ENCODE data around the gene CLPX.

CLPX gene

DNA sequence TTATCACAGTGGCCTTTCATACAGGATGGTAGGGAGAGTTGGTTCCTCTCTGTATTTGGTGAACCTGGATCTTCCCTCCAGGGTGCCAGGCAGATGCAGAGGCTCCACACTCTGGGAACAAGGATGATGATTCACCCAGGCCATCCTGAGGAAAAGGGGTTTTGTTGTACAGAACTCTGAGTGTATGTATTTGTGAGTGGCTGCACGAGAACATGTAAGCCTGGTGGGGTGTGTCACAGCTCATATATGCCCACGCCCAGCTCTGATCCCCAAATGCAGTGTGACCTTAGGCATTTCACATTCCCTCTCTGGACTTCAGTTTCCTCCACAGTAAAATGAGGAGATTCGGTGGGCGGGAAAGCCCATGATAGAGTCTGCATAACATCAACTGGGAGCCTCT lies 37.7 kb upstream of the CLPX start:
- Histone ChIP-seq H3K27me3 (ENCODE audit: insufficient read depth, low read length, poor library complexity, severe bottlenecking) (no peaks in the 10 kb centered on the region), H3K9me2 (replicated peaks; ENCODE audit: low read depth, low read length) (no peaks in the 10 kb centered on the region), H3K79me2 (ENCODE audit: insufficient read depth, low read length) (no peaks in the 10 kb centered on the region), H3K4me2 (ENCODE audit: low read depth, low read length, poor library complexity, severe bottlenecking) (no peak overlapping the region), H2AFZ (ENCODE audit: low read length) (no peak overlapping the region), H3K4me3 (ENCODE audit: low read length, poor library complexity, severe bottlenecking) (no peak overlapping the region), H4K20me1 (ENCODE audit: insufficient read depth, low read length, poor library complexity, severe bottlenecking) (no peaks in the 10 kb centered on the region), H3K9me3 (ENCODE audit: insufficient read depth, low read depth, low read length) (no peaks in the 10 kb centered on the region), H3F3A (ENCODE audit: low read depth) (no peaks in the 10 kb centered on the region), H3K36me3 (ENCODE audit: insufficient read depth, low read length) (no peaks in the 10 kb centered on the region), H3K9ac (ENCODE audit: low read depth, low read length, poor library complexity, severe bottlenecking) (no peak overlapping the region), H3K4me1 (ENCODE audit: insufficient read depth, low read length, poor library complexity, severe bottlenecking) (no peaks in the 10 kb centered on the region)
- TF ChIP-seq, protein P1, sequence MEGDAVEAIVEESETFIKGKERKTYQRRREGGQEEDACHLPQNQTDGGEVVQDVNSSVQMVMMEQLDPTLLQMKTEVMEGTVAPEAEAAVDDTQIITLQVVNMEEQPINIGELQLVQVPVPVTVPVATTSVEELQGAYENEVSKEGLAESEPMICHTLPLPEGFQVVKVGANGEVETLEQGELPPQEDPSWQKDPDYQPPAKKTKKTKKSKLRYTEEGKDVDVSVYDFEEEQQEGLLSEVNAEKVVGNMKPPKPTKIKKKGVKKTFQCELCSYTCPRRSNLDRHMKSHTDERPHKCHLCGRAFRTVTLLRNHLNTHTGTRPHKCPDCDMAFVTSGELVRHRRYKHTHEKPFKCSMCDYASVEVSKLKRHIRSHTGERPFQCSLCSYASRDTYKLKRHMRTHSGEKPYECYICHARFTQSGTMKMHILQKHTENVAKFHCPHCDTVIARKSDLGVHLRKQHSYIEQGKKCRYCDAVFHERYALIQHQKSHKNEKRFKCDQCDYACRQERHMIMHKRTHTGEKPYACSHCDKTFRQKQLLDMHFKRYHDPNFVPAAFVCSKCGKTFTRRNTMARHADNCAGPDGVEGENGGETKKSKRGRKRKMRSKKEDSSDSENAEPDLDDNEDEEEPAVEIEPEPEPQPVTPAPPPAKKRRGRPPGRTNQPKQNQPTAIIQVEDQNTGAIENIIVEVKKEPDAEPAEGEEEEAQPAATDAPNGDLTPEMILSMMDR (conservative IDR thresholded peaks at IDR 0.05; ENCODE audit: low read length): no peak
- no peak for TF ChIP-seq EZH2phosphoT487 (IDR thresholded peaks at IDR 0.05; ENCODE audit: borderline replicate concordance)

DNA sequence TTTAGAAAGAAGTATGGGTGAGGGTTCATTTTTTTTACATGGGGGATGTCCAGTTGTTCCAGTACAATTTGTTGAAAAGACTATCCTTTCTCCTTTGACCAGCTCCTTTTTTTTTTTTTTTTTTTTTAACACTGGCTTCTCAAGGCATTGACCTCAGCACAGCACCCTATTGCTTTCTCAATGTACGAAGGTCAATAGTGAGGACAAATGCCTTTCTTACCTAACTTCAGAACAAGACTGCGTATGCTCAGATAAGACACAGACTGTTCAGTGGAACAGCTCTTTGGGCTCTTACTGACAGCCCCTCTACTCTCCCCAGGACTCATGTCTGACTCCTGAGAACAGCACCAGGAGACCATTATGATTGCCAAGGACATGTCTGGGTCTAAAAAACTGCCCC lies 36.6 kb upstream of the CLPX start:
- no peak overlapping the region for H3K4me2 ChIP-seq (ENCODE audit: low read depth, low read length, poor library complexity, severe bottlenecking)
- H3K4me3 ChIP-seq (ENCODE audit: low read length, poor library complexity, severe bottlenecking): no peak overlapping the region
- H2AFZ ChIP-seq (ENCODE audit: low read length): no peak overlapping the region
- no peak for TF ChIP-seq EZH2phosphoT487 (IDR thresholded peaks at IDR 0.05; ENCODE audit: borderline replicate concordance)
- TF ChIP-seq, protein P1 (conservative IDR thresholded peaks at IDR 0.05; ENCODE audit: low read length): no peak
- no peaks in the 10 kb centered on the region for H3K36me3 ChIP-seq (ENCODE audit: insufficient read depth, low read length)
- no peaks in the 10 kb centered on the region for H3K4me1 ChIP-seq (ENCODE audit: insufficient read depth, low read length, poor library complexity, severe bottlenecking)
- H3K27me3 ChIP-seq (ENCODE audit: insufficient read depth, low read length, poor library complexity, severe bottlenecking): no peaks in the 10 kb centered on the region
- H3K9me2 ChIP-seq (replicated peaks; ENCODE audit: low read depth, low read length): no peaks in the 10 kb centered on the region
- H3K9ac ChIP-seq (ENCODE audit: low read depth, low read length, poor library complexity, severe bottlenecking): no peak overlapping the region
- no peaks in the 10 kb centered on the region for H3K9me3 ChIP-seq (ENCODE audit: insufficient read depth, low read depth, low read length)
- H3F3A ChIP-seq (ENCODE audit: low read depth): no peaks in the 10 kb centered on the region
- no peaks in the 10 kb centered on the region for H4K20me1 ChIP-seq (ENCODE audit: insufficient read depth, low read length, poor library complexity, severe bottlenecking)
- H3K79me2 ChIP-seq (ENCODE audit: insufficient read depth, low read length): no peaks in the 10 kb centered on the region

DNA sequence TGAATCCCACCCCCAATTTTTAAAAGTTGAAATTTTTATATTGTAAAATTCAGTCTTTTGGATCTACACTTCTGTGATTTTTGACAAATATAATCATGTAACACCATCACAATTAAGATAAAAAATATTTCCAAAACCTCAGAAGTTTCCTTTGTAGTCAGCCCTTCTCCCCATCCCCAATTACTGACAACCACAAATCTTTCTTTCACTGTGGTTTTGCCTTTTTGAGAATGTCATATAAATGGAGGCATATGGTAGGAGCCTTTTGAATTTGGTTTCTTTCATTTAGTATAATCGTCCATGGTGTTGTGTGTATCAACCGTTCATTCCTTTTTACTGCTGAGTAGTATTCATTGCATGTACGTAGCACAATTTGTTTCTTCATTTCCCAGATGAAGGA lies 34.0 kb upstream of the CLPX start:
- Histone ChIP-seq H3F3A (ENCODE audit: low read depth) (no peaks in the 10 kb centered on the region), H3K4me2 (ENCODE audit: low read depth, low read length, poor library complexity, severe bottlenecking) (no peak overlapping the region), H3K79me2 (ENCODE audit: insufficient read depth, low read length) (no peaks in the 10 kb centered on the region), H2AFZ (ENCODE audit: low read length) (no peak overlapping the region), H3K9me3 (ENCODE audit: insufficient read depth, low read depth, low read length) (no peaks in the 10 kb centered on the region), H3K4me1 (ENCODE audit: insufficient read depth, low read length, poor library complexity, severe bottlenecking) (no peaks in the 10 kb centered on the region), H4K20me1 (ENCODE audit: insufficient read depth, low read length, poor library complexity, severe bottlenecking) (no peaks in the 10 kb centered on the region), H3K27me3 (ENCODE audit: insufficient read depth, low read length, poor library complexity, severe bottlenecking) (no peaks in the 10 kb centered on the region), H3K9ac (ENCODE audit: low read depth, low read length, poor library complexity, severe bottlenecking) (no peak overlapping the region), H3K4me3 (ENCODE audit: low read length, poor library complexity, severe bottlenecking) (no peak overlapping the region), H3K36me3 (ENCODE audit: insufficient read depth, low read length) (no peaks in the 10 kb centered on the region), H3K9me2 (replicated peaks; ENCODE audit: low read depth, low read length) (no peaks in the 10 kb centered on the region)
- no peak for TF ChIP-seq EZH2phosphoT487 (IDR thresholded peaks at IDR 0.05; ENCODE audit: borderline replicate concordance)
- TF ChIP-seq, protein P1 (conservative IDR thresholded peaks at IDR 0.05; ENCODE audit: low read length): no peak
